Heart left ventricle (tissue), 16 donors: ENCODE measurements around the gene PNPO. TPM values are rescaled to one million over a fixed set of nuclear protein-coding genes. Genes with fewer than 3 reads are reported as not detected.
"Not testable (repeated sequence)": the region's sequence is repeated elsewhere in the genome, so short reads cannot be mapped to it uniquely, and the experiment has no call there.

Source experiments
- ATAC-seq, 4 donors: fragments of 200-7000 bp; cut with Tn5 transposase; one replicate each; pipeline ENCODE4 v1.9.1; 2020 to 2022; ENCODE audit warnings: moderate library complexity in 4 of 4, mild to moderate bottlenecking in 3 of 4, moderate number of reproducible peaks in 1 of 4
- DNase-seq, 5 donors: peaks; one replicate each; pipeline ENCODE4 v3.0.0-alpha.2; 2020
- H3K27ac ChIP-seq, 12 donors: fragments of 200-600 bp; sonication (generic) in 4 of 12; one replicate each; pipeline versions ENCODE4 v1.5.0 to v1.8.0; 2016 to 2022; ENCODE audit warnings: mild to moderate bottlenecking in 2 of 12
- H3K27me3 ChIP-seq, 9 donors: fragments of 200-600 bp; sonication (generic) in 2 of 9; one replicate each; pipeline versions ENCODE4 v1.5.1 to v1.8.0; 2016 to 2022; ENCODE audit warnings: mild to moderate bottlenecking in 3 of 9
- H3K36me3 ChIP-seq, 9 donors: fragments of 200-600 bp; sonication (generic) in 2 of 9; one replicate each; pipeline versions ENCODE4 v1.5.0 to v1.8.0; 2018 to 2022; ENCODE audit warnings: mild to moderate bottlenecking in 2 of 9
- H3K4me1 ChIP-seq, 12 donors: fragments of 200-600 bp; sonication (generic) in 4 of 12; one replicate each; pipeline versions ENCODE4 v1.5.0 to v1.8.0; 2016 to 2022; ENCODE audit warnings: mild to moderate bottlenecking in 3 of 12
- H3K4me3 ChIP-seq, 12 donors: fragments of 200-600 bp; sonication (generic) in 4 of 12; one replicate each; pipeline versions ENCODE4 v1.5.0 to v1.8.0; 2017 to 2022; ENCODE audit warnings: mild to moderate bottlenecking in 9 of 12, moderate library complexity in 4 of 12
- H3K9me3 ChIP-seq, 12 donors: fragments of 200-600 bp; sonication (generic) in 4 of 12; one replicate each; pipeline versions ENCODE4 v1.5.0 to v1.8.0; 2016 to 2022; ENCODE audit warnings: mild to moderate bottlenecking in 1 of 12
- CTCF ChIP-seq, 12 donors: fragments of 200-600 bp; sonication (generic) in 4 of 12; IDR thresholded peaks; one replicate each; pipeline versions ENCODE4 v1.5.0 to v1.8.0; 2018 to 2022; ENCODE audit warnings: antibody characterized with exemption in 12 of 12, mild to moderate bottlenecking in 5 of 12
- POLR2A ChIP-seq, 2 donors: fragments of 450-650 bp; IDR thresholded peaks; one replicate each; pipeline ENCODE4 v1.6.1; 2017; ENCODE audit warnings: antibody characterized with exemption in 2 of 2, mild to moderate bottlenecking in 2 of 2, moderate library complexity in 2 of 2
- WGBS, 4 donors: extraction: QIAGEN DNeasy Blood & Tissue Kit in 2 of 4; methylation state at CpG; one replicate each; pipeline versions ENCODE4 v1.1.5 to v1.1.7; 2013 to 2018; 5-methylcytosine and 5-hydroxymethylcytosine counted together
- intact Hi-C, 10 donors: fragments of 100-400 bp; cut with DNase I; formaldehyde crosslinking; loops; one replicate each; pipeline versions ENCODE4 v1.11.1 to v1.14.2; 2022
- polyA plus RNA-seq, 2 donors: library from polyadenylated mRNA; stranded (reverse); fragments of 200-250 nt; gene quantifications; one replicate each; pipeline ENCODE4 v1.2.3, GENCODE V29; 2013
- total RNA-seq, 9 donors: library from RNA; depleted of rRNA in 2 of 9; stranded (reverse); fragments of >200 nt in 2 of 9; fragmentation: NEBNext Ultra II Directional in 3 of 9; extraction: Animal tissue kit (Norgen Biotek cat#: 25700) in 3 of 9; gene quantifications; one replicate each; pipeline versions ENCODE4 v1.1.0 to v1.2.4, GENCODE V29; 2016 to 2023
- donor health status: ischemic (EF 13 %, LVEDD 7.1; RV severe dilation, severe dysfunction).
- donor health status: healthy with polysubstance abuse.
- donor health status: DM: no; HTN: yes; CAD: no.
- donor health status: DM: no; HTN: no; CAD: no.
- donor health status: ischemic (EF 25% LVEDD 6.9; RV normal size, moderate dysfunction).
- donor health status: ischemic (EF 25% LVEDD 5.7; RV mildly dilated, moderate dysfunction).
- donor health status: healthy.
- donor health status: DM: yes; HTN: yes; CAD: no.
- donor health status: ischemic (EF 35%, LVEDD 5.7; RV mildly dilated, moderate dysfunction).
- donor health status: nonischemic (EF 11% LVEDD 7.7; RV severe dilation, severe dysfunction).
- donor health status: DM: yes; HTN: yes; CAD: no.
- donor health status: PGD.
- donor health status: ischemic (EF 29% LVEDD 5.4; RV normal size, mild dysfunction).
- donor health status: nonischemic (EF 23%, LVEDD 6.1; RV moderate dilation, normal function).

PNPO gene
- total and polyA plus RNA-seq, 11 donors: 12.6 to 45.0 (median 29.7) TPM

DNA sequence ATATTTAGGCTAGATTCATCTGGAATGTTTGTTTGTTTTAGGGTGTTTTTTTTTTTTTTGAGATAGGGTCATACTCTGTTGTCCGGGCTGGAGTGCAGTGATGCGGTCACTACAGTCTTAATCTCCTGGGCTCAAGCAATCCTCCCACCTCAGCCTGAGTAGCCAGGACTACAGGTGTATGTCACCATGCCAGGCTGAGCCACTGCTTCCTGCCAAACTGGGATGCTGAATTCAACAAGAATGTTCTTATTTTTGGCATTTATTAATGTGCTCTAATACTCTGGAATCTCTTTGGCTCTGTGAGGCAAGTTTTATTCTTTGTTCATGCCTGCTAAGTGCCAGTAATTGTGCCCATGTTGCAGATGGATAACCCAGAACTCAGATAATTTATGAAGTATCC, 23.8 kb upstream of the PNPO start:
- 71 to 93% (median 74%) methylated on average over 2 of the region's 2 CpGs for WGBS, 4 donors
- TF ChIP-seq POLR2A (IDR thresholded peaks at IDR 0.05) (no peak), CTCF (IDR thresholded peaks at IDR 0.05) (no peak)
- Histone ChIP-seq H3K9me3 (no peaks in the 10 kb centered on the region), H3K4me3 (no peak overlapping the region), H3K27me3 (no peaks in the 10 kb centered on the region), H3K4me1 (peaks cover 0 to 41% (median 21%) of the 10 kb centered on the region in 12 donors), H3K27ac (no peak overlapping the region), H3K36me3 (peaks cover 0 to 44% (median 25%) of the 10 kb centered on the region in 9 donors)
- ATAC-seq (no peak), DNase-seq (no peak)
- intact Hi-C loops: no loop called here

DNA sequence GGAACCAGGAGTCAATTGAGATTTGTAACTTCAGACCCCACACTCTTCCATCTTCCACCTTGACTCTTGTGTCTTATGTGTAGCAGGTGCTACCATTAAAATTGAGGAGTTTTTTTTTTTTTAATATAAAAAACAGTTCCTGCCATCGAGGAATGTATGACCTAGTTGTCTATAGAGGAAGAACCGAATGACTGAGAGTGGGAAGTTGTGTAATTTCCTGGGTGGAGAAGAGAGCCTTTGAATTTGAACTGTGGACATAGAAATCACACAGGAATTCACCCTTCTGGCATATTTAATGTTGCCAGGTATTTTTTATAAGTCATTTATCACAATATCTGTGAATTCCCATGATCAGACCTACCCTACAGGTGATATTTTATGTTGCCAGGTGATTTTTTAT, 23.4 kb upstream of the PNPO start:
- H3K36me3 ChIP-seq: peaks cover 0 to 48% (median 29%) of the 10 kb centered on the region in 9 donors
- no peak for TF ChIP-seq POLR2A (IDR thresholded peaks at IDR 0.05)
- TF ChIP-seq CTCF (IDR thresholded peaks at IDR 0.05): no peak
- no peak overlapping the region for H3K27ac ChIP-seq

DNA sequence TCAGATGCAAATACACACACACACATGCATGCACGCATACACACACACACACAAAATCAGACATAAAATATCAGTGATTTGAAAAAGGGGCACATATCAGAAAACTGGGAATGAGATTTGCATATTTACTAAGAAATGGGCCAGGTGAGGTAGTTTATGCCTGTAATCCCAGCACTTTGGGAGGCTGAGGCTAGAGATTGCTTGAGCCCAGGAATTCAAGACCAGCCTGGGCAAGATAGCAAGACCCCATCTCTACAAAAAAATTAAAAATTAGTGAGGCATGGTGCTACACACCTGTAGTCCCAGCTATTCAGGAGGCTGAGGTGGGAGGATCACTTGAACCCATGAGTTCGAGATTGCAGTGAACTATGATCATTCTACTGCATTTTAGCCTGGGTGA, 22.4 kb upstream of the PNPO start:
- intact Hi-C loops: no loop called here
- TF ChIP-seq POLR2A (IDR thresholded peaks at IDR 0.05): no peak
- TF ChIP-seq CTCF (IDR thresholded peaks at IDR 0.05): no peak
- Histone ChIP-seq H3K4me3 (no peak overlapping the region), H3K27ac (no peak overlapping the region), H3K9me3 (no peaks in the 10 kb centered on the region), H3K4me1 (peaks cover 0 to 38% (median 20%) of the 10 kb centered on the region in 12 donors), H3K27me3 (no peaks in the 10 kb centered on the region), H3K36me3 (peaks cover 0 to 58% (median 39%) of the 10 kb centered on the region in 9 donors)
- DNase-seq: no peak
- 90 to 96% (median 95%) methylated on average over 2 of the region's 2 CpGs for WGBS, 4 donors
- ATAC-seq: no peak

More for the DNA sequence above, 23.4 kb upstream of the PNPO start:
- Histone ChIP-seq H3K4me3 (no peak overlapping the region), H3K9me3 (no peaks in the 10 kb centered on the region), H3K4me1 (peaks cover 0 to 41% (median 21%) of the 10 kb centered on the region in 12 donors), H3K27me3 (no peaks in the 10 kb centered on the region)
- 53 to 59% (median 56%) methylated on average over 2 of the region's 2 CpGs for WGBS, 4 donors
- ATAC-seq (no peak), DNase-seq (no peak)
- intact Hi-C loops: no loop called here

DNA sequence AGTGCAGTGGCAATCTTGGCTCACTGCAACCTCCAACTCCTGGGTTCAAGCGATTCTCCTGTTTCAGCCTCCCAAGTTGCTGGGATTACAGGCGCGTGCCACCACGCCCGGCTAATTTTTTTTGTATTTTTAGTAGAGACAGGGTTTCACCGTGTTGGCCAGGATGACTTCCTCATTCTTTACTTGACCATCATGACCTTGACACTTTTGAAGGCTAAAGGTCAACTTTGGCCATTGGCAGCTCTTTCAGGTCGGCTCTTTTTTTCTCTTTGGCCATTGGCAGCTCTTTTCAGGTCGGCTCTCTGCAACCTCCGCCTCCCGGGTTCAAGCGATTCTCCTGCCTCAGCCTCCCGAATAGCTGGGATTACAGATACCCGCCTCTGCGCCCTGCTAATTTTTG, 21.5 kb upstream of the PNPO start:
- not testable (repeated sequence) for ATAC-seq
- peaks cover 0 to 67% (median 48%) of the 10 kb centered on the region in 9 donors for H3K36me3 ChIP-seq

More for the DNA sequence above, 21.5 kb upstream of the PNPO start:
- H3K4me3 ChIP-seq, intact Hi-C loops, H3K27ac ChIP-seq, H3K9me3 ChIP-seq, H3K27me3 ChIP-seq, DNase-seq: not testable (repeated sequence)
- H3K4me1 ChIP-seq: peaks cover 0 to 30% (median 15%) of the 10 kb centered on the region in 12 donors
- WGBS, 4 donors: 94 to 98% (median 96%) methylated on average over 14 of the region's 14 CpGs
